ENCODE measurements around the gene JUP.
"Not testable (repeated sequence)": the region's sequence is repeated elsewhere in the genome, so short reads cannot be mapped to it uniquely, and the experiment has no call there.

JUP gene

GRCh38 chr17:41777574-41778188 lies 8.8 kb downstream of the JUP start:
- DNase-seq = peak; percentile 87

- peak; percentile 68 for DNase-seq
These were observed 9.3 kb downstream of the JUP start for GRCh38 chr17:41777157-41777573.

- DNase-seq = not testable (repeated sequence)
These were observed 10.1 kb downstream of the JUP start for GRCh38 chr17:41776262-41776900.

GRCh38 chr17:41775394-41776226 lies 10.9 kb downstream of the JUP start:
- no peak for DNase-seq

- no peak for DNase-seq
These were observed 12.7 kb downstream of the JUP start for GRCh38 chr17:41773731-41774193.

GRCh38 chr17:41773190-41773588 lies 13.3 kb downstream of the JUP start:
- DNase-seq = peak; percentile 80

- DNase-seq = no peak
These were observed 13.8 kb downstream of the JUP start for GRCh38 chr17:41772586-41773189.

- no peak for DNase-seq
These were observed 14.3 kb downstream of the JUP start for GRCh38 chr17:41772218-41772585.

GRCh38 chr17:41771389-41772206 lies 14.9 kb downstream of the JUP start:
- no peak for DNase-seq

- DNase-seq = no peak
These were observed 16.5 kb downstream of the JUP start for GRCh38 chr17:41769985-41770384.

GRCh38 chr17:41769346-41769862 lies 17.1 kb downstream of the JUP start:
- no peak for DNase-seq

GRCh38 chr17:41768682-41769288 lies 17.7 kb downstream of the JUP start:
- no peak for DNase-seq

GRCh38 chr17:41767324-41768042 lies 19.0 kb downstream of the JUP start:
- DNase-seq = no peak

GRCh38 chr17:41766135-41766534 lies 20.4 kb downstream of the JUP start:
- no peak for DNase-seq

- no peak for DNase-seq
These were observed 23.2 kb downstream of the JUP start for GRCh38 chr17:41763327-41763726.

- DNase-seq = no peak
These were observed 23.7 kb downstream of the JUP start for GRCh38 chr17:41762841-41763240.

- no peak for DNase-seq
These were observed 24.1 kb downstream of the JUP start for GRCh38 chr17:41762391-41762790.

GRCh38 chr17:41760878-41761277 lies 25.6 kb downstream of the JUP start:
- no peak for DNase-seq

GRCh38 chr17:41758601-41759000 lies 27.9 kb downstream of the JUP start:
- no peak for DNase-seq

GRCh38 chr17:41754066-41754465 lies 32.4 kb downstream of the JUP start:
- DNase-seq = no peak

- no peak for DNase-seq
These were observed 35.2 kb downstream of the JUP start for GRCh38 chr17:41751288-41751687.

Data from kidney glomerular epithelial cell (primary cell).